ENCODE results near the gene CYS1.
A peak's percentile ranks its signal among the peaks of the same experiment; 100 is the strongest.
"Not testable (repeated sequence)": the region's sequence is repeated elsewhere in the genome, so short reads cannot be mapped to it uniquely, and the experiment has no call there.

The CYS1 gene

GRCh38 chr2:10042301-10043161 is 37.7 kb downstream of the CYS1 start:
- no peak for TF ChIP-seq ZNF274 (IDR thresholded peaks at IDR 0.05; ENCODE audit: low read depth, low read length)
- peak overlapping the region; percentile 36; the same call in 1 of the 2 replicates for H3K4me3 ChIP-seq (ENCODE audit: low read length)

GRCh38 chr2:10041711-10042110 is 38.5 kb downstream of the CYS1 start:
- no peak overlapping the region for H3K4me3 ChIP-seq (ENCODE audit: low read length)

GRCh38 chr2:10039658-10040410 is 40.4 kb downstream of the CYS1 start:
- H3K4me3 ChIP-seq (ENCODE audit: low read length), result no peak overlapping the region
- TF ChIP-seq ZNF274 (IDR thresholded peaks at IDR 0.05; ENCODE audit: low read depth, low read length), result no peak

More at GRCh38 chr2:10041711-10042110, 38.5 kb downstream of the CYS1 start:
- no peak for TF ChIP-seq ZNF274 (IDR thresholded peaks at IDR 0.05; ENCODE audit: low read depth, low read length)

- TF ChIP-seq ZNF274 (IDR thresholded peaks at IDR 0.05; ENCODE audit: low read depth, low read length), result no peak
These were observed 41.5 kb downstream of the CYS1 start for GRCh38 chr2:10038716-10039115.

GRCh38 chr2:10038123-10038522 is 42.1 kb downstream of the CYS1 start:
- H3K4me3 ChIP-seq (ENCODE audit: low read length), result no peak overlapping the region
- TF ChIP-seq ZNF274 (IDR thresholded peaks at IDR 0.05; ENCODE audit: low read depth, low read length), result no peak

More at GRCh38 chr2:10038716-10039115, 41.5 kb downstream of the CYS1 start:
- H3K4me3 ChIP-seq (ENCODE audit: low read length), result no peak overlapping the region

GRCh38 chr2:10036095-10036884 is 43.9 kb downstream of the CYS1 start:
- no peak for TF ChIP-seq ZNF274 (IDR thresholded peaks at IDR 0.05; ENCODE audit: low read depth, low read length)
- H3K4me3 ChIP-seq (ENCODE audit: low read length), result no peak overlapping the region

GRCh38 chr2:10035633-10036032 is 44.6 kb downstream of the CYS1 start:
- TF ChIP-seq ZNF274 (IDR thresholded peaks at IDR 0.05; ENCODE audit: low read depth, low read length), result no peak
- no peak overlapping the region for H3K4me3 ChIP-seq (ENCODE audit: low read length)

GRCh38 chr2:10035053-10035422 is 45.2 kb downstream of the CYS1 start:
- TF ChIP-seq ZNF274 (IDR thresholded peaks at IDR 0.05; ENCODE audit: low read depth, low read length), result no peak
- H3K4me3 ChIP-seq (ENCODE audit: low read length), result no peak overlapping the region

GRCh38 chr2:10034333-10035052 is 45.7 kb downstream of the CYS1 start:
- no peak overlapping the region for H3K4me3 ChIP-seq (ENCODE audit: low read length)
- no peak for TF ChIP-seq ZNF274 (IDR thresholded peaks at IDR 0.05; ENCODE audit: low read depth, low read length)

- TF ChIP-seq ZNF274 (IDR thresholded peaks at IDR 0.05; ENCODE audit: low read depth, low read length), result no peak
- no peak overlapping the region for H3K4me3 ChIP-seq (ENCODE audit: low read length)
These were observed 46.8 kb downstream of the CYS1 start for GRCh38 chr2:10033251-10034006.

- TF ChIP-seq ZNF274 (IDR thresholded peaks at IDR 0.05; ENCODE audit: low read depth, low read length), result no peak
- H3K4me3 ChIP-seq (ENCODE audit: low read length), result no peak overlapping the region
These were observed 47.5 kb downstream of the CYS1 start for GRCh38 chr2:10032746-10033105.

GRCh38 chr2:10031886-10032745 is 48.1 kb downstream of the CYS1 start:
- no peak for TF ChIP-seq ZNF274 (IDR thresholded peaks at IDR 0.05; ENCODE audit: low read depth, low read length)
- no peak overlapping the region for H3K4me3 ChIP-seq (ENCODE audit: low read length)

- not testable (repeated sequence) for H3K4me3 ChIP-seq (ENCODE audit: low read length)
These were observed 49.4 kb downstream of the CYS1 start for GRCh38 chr2:10030798-10031197.

Measured in GM08714 (cell line).